Osteoblast (primary cell): Measurements from ENCODE around the gene CNTNAP5. TPM values are rescaled to one million over a fixed set of nuclear protein-coding genes. Genes with fewer than 3 reads are reported as not detected.

ENCODE experiments used
- DNase-seq: peaks from one replicate; pipeline ENCODE4 v3.0.0; 2011; ENCODE audit warnings: low spot score, mixed read lengths; ENCODE audit not compliant: insufficient read length; ENCODE audit errors: missing footprints
- H2AFZ ChIP-seq: 2 replicates; pipeline ENCODE4 v1.6.0; 2011; ENCODE audit warnings: mild to moderate bottlenecking, low read length
- H3K27ac ChIP-seq: 2 replicates; pipeline ENCODE4 v1.5.1; 2011; ENCODE audit warnings: mild to moderate bottlenecking, low read depth, low read length, moderate library complexity
- H3K27me3 ChIP-seq: 2 replicates; pipeline ENCODE4 v1.6.0; 2012; ENCODE audit warnings: mild to moderate bottlenecking, control low read depth, inconsistent platforms, low read length, moderate library complexity; ENCODE audit not compliant: insufficient read depth
- H3K36me3 ChIP-seq: 2 replicates; pipeline ENCODE4 v1.5.1; 2011; ENCODE audit warnings: mild to moderate bottlenecking, low read length, control low read depth, moderate library complexity; ENCODE audit not compliant: insufficient read depth
- H3K4me1 ChIP-seq: 2 replicates; pipeline ENCODE4 v1.5.1; 2011; ENCODE audit warnings: mild to moderate bottlenecking, low read length, control low read depth, moderate library complexity; ENCODE audit not compliant: insufficient read depth
- H3K4me2 ChIP-seq: 2 replicates; pipeline ENCODE4 v1.6.0; 2011; ENCODE audit warnings: mild to moderate bottlenecking, low read length; ENCODE audit not compliant: insufficient read depth
- H3K4me3 ChIP-seq: fragments of 200-600 bp; sonication (generic); 3 replicates; pipeline ENCODE4 v1.5.1; 2012; ENCODE audit warnings: mild to moderate bottlenecking, low read length, inconsistent platforms; ENCODE audit not compliant: insufficient read depth
- H3K79me2 ChIP-seq: 2 replicates; pipeline ENCODE4 v1.6.0; 2012; ENCODE audit warnings: mild to moderate bottlenecking, low read length, control low read depth, inconsistent platforms; ENCODE audit not compliant: insufficient read depth
- H3K9me3 ChIP-seq: 2 replicates; pipeline ENCODE4 v1.5.1; 2011; ENCODE audit warnings: low read depth, low read length, control low read depth
- H4K20me1 ChIP-seq: 2 replicates; pipeline ENCODE4 v1.6.0; 2012; ENCODE audit warnings: mild to moderate bottlenecking, low read length, control low read depth; ENCODE audit not compliant: insufficient read depth
- total RNA-seq: library from RNA; depleted of rRNA; stranded (reverse); fragments of >200 nt; gene quantifications from 2 replicates; pipeline ENCODE4 v1.2.3, GENCODE V29; 2012
- TF ChIP-seq, protein P1 (sequence below): IDR thresholded peaks from 2 replicates; pipeline ENCODE4 v1.5.1; 2011; ENCODE audit warnings: mild to moderate bottlenecking, low read depth, low read length, moderate library complexity; ENCODE audit errors: extremely low read depth

The CNTNAP5 gene
- total RNA-seq, 1 donor = not detected

DNA sequence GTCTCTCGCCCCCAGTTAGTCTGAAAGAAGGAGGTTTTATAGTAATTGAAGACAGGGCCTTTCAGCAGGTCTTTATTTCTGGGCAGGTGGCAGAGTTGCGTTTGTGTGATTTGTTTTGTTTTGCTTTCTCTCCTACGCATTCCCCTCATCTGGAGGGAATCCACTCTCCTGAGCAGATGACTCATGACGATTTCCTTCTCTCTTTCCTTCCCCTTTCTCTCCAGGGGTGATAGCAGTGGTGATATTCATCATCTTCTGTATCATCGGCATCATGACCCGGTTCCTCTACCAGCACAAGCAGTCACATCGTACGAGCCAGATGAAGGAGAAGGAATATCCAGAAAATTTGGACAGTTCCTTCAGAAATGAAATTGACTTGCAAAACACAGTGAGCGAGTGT lies 888.8 kb downstream of the CNTNAP5 start:
- H3K4me1 ChIP-seq = no peaks in the 10 kb centered on the region
- H3K27me3 ChIP-seq = no peaks in the 10 kb centered on the region
- H3K4me2 ChIP-seq = no peak overlapping the region
- no peak overlapping the region for H2AFZ ChIP-seq
- no peak overlapping the region for H3K27ac ChIP-seq
- H3K36me3 ChIP-seq = no peaks in the 10 kb centered on the region
- TF ChIP-seq, protein P1, sequence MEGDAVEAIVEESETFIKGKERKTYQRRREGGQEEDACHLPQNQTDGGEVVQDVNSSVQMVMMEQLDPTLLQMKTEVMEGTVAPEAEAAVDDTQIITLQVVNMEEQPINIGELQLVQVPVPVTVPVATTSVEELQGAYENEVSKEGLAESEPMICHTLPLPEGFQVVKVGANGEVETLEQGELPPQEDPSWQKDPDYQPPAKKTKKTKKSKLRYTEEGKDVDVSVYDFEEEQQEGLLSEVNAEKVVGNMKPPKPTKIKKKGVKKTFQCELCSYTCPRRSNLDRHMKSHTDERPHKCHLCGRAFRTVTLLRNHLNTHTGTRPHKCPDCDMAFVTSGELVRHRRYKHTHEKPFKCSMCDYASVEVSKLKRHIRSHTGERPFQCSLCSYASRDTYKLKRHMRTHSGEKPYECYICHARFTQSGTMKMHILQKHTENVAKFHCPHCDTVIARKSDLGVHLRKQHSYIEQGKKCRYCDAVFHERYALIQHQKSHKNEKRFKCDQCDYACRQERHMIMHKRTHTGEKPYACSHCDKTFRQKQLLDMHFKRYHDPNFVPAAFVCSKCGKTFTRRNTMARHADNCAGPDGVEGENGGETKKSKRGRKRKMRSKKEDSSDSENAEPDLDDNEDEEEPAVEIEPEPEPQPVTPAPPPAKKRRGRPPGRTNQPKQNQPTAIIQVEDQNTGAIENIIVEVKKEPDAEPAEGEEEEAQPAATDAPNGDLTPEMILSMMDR = no peak
- no peak for DNase-seq
- no peaks in the 10 kb centered on the region for H4K20me1 ChIP-seq
- H3K9me3 ChIP-seq = no peaks in the 10 kb centered on the region
- no peak overlapping the region for H3K4me3 ChIP-seq
- H3K79me2 ChIP-seq = no peaks in the 10 kb centered on the region

DNA sequence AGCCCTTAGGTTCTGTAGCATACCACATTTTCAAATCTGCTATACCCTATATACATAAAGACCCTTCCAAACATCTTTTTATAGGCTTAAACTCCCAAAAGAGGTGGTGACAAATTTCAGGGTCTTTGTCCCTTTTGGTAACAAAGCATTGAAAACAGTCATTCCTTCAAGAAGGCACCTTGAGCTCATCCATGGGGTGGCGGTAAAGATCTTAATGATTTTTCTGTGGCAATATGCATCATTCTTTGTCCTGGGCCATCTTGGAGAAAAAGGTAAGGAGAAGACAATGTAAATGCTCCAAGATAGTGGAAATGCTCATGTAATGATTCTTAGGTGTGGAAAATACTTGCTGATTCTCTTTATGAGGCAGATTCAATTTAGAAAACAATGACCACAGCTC lies 890.5 kb downstream of the CNTNAP5 start:
- H3K79me2 ChIP-seq = no peaks in the 10 kb centered on the region
- H4K20me1 ChIP-seq = no peaks in the 10 kb centered on the region
- no peaks in the 10 kb centered on the region for H3K4me1 ChIP-seq
- H3K27ac ChIP-seq = no peak overlapping the region
- H3K27me3 ChIP-seq = no peaks in the 10 kb centered on the region
- DNase-seq = no peak
- H3K4me2 ChIP-seq = no peak overlapping the region
- H2AFZ ChIP-seq = no peak overlapping the region
- no peaks in the 10 kb centered on the region for H3K36me3 ChIP-seq
- TF ChIP-seq, protein P1 = no peak
- H3K4me3 ChIP-seq = no peak overlapping the region
- no peaks in the 10 kb centered on the region for H3K9me3 ChIP-seq

DNA sequence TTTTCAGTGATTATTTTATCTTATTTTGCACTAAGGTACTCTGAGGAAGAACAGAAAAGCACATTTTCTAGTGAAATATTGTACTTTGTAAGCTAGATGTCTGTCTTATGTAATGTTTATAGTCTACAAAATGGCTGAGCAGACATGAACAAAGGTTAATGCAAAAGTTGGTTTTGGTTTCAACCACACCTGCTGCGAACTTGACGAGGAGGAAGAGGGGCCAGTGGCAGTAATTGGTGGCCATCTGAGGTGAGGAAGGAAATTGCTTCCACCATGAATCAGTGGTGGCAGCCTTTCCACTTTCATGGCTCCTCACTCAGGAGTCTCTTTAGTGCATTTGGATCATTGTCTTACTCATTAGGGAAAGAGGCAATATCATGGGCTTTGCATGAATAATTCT lies 894.2 kb downstream of the CNTNAP5 start:
- H3K27ac ChIP-seq = no peak overlapping the region
- H3K79me2 ChIP-seq = no peaks in the 10 kb centered on the region
- no peak for DNase-seq
- H3K4me3 ChIP-seq = no peak overlapping the region
- no peak overlapping the region for H3K4me2 ChIP-seq
- no peaks in the 10 kb centered on the region for H4K20me1 ChIP-seq
- no peaks in the 10 kb centered on the region for H3K27me3 ChIP-seq
- H3K9me3 ChIP-seq = peaks cover 4% of the 10 kb centered on the region
- H3K4me1 ChIP-seq = no peaks in the 10 kb centered on the region
- TF ChIP-seq, protein P1 = no peak
- H2AFZ ChIP-seq = no peak overlapping the region
- no peaks in the 10 kb centered on the region for H3K36me3 ChIP-seq

DNA sequence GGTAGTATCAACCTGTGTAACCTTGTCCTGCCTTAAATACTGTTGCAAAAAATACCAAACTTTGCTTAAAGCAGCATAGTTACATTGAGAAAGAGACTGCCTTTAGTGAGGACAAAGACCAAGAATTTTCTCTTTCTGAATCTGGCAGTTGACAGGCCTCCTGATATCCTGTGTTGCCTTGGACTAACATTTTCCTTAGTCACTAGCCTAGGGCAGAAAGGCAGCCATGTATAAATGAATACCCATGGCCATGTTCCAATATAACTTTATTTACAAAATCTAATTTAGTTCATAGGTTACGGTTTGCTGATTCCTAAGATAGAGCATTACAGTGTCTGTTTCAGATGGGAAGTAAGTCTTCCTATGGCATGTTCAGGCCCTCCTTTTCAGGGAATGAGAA lies 895.4 kb downstream of the CNTNAP5 start:
- no peaks in the 10 kb centered on the region for H3K4me1 ChIP-seq
- no peak overlapping the region for H3K4me3 ChIP-seq
- H4K20me1 ChIP-seq = no peaks in the 10 kb centered on the region
- no peak for DNase-seq
- no peak overlapping the region for H3K27ac ChIP-seq
- no peaks in the 10 kb centered on the region for H3K27me3 ChIP-seq
- no peak overlapping the region for H2AFZ ChIP-seq
- peaks cover 4% of the 10 kb centered on the region for H3K9me3 ChIP-seq
- no peaks in the 10 kb centered on the region for H3K36me3 ChIP-seq
- no peaks in the 10 kb centered on the region for H3K79me2 ChIP-seq
- TF ChIP-seq, protein P1 = no peak
- no peak overlapping the region for H3K4me2 ChIP-seq
